T-helper 2 cell (primary cell): ENCODE results near the gene PSEN1.
"Not testable (repeated sequence)": the region's sequence is repeated elsewhere in the genome, so short reads cannot be mapped to it uniquely, and the experiment has no call there.

Source experiments
- DNase-seq, 5 experiments: peaks; one replicate each; pipeline versions ENCODE4 v3.0.0 to v3.0.0-alpha.2; 2012 to 2022

The PSEN1 gene

DNA sequence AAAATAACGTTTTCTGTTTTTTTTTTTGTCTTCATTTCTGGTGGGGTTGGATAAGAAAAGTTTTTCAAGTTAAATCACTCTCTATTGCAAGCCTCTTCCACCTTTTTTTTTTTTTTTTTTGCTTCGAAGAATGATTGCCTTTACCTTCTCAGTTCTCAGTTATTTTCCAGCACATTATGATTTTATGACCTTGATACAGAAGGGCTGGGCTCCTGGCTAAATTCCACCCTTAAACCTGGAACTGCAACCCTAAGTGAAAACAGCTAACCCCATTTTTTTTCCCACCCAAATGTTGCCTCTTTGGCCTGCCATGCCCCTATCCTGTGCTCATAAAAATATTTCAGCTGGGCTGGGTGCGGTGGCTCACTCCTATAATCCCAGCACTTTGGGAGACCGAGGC lies 31.4 kb downstream of the PSEN1 start:
- no peak for DNase-seq

DNA sequence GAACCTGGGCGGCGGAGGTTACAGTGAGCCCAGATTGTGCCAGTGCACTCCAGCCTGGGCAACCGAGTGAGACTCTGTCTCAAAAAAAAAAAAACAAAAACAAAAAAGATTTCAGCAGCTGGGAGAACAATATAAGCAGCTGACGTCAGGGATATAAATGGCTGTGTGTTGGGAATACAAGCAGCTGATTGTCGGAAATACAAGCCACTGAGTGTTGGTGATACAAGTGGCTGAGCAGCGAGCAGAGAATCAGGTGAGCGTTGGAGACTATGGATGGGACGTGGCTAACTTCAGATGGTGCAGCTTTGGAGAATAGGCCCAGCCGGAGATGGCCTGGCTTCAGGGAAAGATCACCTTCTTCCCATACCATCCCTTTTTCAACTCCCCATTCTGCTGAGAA lies 32.0 kb downstream of the PSEN1 start:
- no peak for DNase-seq

DNA sequence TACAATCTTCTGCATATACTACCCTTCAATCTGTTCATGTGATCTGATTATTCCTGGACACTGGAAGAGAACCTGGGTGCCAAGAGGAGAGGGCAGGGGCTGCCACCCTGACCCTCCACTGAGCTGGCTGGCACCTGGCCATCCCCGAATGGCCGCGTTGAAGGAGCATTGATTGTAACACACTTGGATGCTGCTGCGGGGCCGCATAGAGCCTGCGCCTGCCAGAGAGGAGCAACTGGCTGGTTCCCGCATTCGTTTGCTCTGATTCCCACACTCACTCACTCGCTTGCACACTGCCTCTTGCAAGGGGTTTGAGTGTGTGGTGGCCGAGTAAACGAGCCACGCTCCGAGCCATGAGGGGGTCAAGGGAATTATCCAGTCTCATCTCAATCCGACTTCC lies 32.4 kb downstream of the PSEN1 start:
- DNase-seq, result no peak

DNA sequence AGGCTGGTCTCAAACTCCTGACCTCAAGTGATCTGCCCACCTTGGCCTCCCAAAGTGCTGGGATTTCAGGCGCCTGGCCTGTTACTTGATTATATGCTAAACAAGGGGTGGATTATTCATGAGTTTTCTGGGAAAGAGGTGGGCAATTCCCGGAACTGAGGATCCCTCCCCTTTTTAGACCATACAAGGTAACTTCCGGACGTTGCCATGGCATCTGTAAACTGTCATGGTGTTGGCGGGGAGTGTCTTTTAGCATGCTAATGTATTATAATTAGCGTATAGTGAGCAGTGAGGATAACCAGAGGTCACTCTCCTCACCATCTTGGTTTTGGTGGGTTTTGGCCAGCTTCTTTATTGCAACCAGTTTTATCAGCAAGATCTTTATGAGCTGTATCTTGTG lies 33.5 kb downstream of the PSEN1 start:
- not testable (repeated sequence) for DNase-seq

DNA sequence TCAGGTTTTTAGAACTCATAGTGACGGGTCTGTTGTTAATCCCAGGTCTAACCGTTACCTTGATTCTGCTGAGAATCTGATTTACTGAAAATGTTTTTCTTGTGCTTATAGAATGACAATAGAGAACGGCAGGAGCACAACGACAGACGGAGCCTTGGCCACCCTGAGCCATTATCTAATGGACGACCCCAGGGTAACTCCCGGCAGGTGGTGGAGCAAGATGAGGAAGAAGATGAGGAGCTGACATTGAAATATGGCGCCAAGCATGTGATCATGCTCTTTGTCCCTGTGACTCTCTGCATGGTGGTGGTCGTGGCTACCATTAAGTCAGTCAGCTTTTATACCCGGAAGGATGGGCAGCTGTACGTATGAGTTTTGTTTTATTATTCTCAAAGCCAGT lies 34.4 kb downstream of the PSEN1 start:
- DNase-seq, result no peak

DNA sequence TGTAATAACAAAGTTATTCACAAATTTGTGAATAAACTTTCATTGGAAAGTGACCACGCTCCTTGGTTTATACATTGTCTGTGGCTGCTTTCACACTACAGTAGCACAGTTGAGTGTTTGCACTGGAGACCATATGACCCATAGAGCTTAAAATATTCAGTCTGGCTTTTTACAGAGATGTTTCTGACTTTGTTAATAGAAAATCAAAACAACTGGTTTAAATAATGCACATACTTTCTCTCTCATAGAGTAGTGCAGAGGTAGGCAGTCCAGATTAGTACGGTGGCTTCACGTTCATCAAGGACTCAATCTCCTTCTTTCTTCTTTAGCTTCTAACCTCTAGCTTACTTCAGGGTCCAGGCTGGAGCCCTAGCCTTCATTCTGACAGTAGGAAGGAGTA lies 36.2 kb downstream of the PSEN1 start:
- no peak for DNase-seq

DNA sequence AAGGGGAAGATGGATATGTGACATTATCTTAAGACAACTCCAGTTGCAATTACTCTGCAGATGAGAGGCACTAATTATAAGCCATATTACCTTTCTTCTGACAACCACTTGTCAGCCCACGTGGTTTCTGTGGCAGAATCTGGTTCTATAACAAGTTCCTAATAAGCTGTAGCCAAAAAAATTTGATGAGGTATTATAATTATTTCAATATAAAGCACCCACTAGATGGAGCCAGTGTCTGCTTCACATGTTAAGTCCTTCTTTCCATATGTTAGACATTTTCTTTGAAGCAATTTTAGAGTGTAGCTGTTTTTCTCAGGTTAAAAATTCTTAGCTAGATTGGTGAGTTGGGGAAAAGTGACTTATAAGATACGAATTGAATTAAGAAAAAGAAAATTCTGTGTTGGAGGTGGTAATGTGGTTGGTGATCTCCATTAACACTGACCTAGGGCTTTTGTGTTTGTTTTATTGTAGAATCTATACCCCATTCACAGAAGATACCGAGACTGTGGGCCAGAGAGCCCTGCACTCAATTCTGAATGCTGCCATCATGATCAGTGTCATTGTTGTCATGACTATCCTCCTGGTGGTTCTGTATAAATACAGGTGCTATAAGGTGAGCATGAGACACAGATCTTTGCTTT lies 36.9 kb downstream of the PSEN1 start:
- DNase-seq, result peak in 1 of 5 experiments; percentile 59

DNA sequence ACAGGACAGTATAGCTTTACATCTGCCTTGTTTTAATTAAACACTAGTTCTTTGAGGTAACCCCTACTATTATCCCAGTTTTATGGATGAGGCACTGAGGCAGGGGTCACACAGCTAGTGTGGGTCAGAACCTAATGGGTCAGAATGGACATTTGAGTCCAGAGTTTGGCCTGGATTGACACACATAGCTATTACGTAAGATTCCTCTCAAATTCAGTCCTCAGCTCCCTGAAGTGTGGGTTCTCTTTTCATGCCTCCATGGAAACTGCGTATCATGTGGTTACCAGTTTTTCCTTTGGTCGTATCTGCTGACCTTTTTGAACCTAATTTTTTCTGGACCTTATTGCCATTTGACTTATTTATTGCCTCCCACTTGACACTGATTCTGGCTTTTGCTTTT lies 40.4 kb downstream of the PSEN1 start:
- no peak for DNase-seq

DNA sequence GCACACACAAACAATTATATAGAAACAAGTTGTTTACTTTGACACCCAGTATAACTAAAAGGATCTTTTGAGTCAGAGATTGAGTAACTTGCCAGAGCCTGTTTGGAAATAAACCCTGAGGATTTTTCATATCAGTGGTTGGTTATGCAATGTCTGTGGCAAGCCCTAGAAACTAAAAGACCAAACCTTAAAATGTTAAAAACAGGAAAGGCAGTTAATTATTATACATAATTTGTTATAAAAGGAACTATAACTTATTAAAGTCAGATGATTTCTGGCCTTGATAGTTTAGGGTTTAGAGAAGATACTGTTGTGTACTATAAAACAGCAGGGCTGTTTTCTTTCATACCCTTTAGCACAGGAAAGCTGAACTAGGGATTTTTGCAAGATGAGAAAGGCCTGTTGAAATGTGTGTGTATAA lies 44.1 kb downstream of the PSEN1 start:
- DNase-seq, result peak in 1 of 5 experiments; percentile 28

DNA sequence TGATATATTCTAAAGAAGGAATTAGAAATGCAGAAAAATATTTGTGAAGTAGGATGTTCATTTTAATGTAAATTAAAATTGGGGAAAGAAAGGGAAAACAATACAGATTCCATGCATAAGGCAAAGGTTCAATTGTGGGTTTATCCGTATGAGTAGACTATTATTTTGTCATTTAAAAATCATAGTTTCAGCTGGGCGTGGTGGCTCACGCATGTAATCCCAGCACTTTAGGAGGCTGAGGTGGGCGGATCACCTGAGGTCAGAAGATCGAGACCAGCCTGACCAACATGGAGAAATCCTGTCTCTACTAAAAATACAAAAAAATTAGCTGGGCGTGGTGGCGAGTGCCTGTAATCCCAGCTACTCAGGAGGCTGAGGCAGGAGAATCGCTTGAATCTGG lies 44.7 kb downstream of the PSEN1 start:
- not testable (repeated sequence) for DNase-seq

DNA sequence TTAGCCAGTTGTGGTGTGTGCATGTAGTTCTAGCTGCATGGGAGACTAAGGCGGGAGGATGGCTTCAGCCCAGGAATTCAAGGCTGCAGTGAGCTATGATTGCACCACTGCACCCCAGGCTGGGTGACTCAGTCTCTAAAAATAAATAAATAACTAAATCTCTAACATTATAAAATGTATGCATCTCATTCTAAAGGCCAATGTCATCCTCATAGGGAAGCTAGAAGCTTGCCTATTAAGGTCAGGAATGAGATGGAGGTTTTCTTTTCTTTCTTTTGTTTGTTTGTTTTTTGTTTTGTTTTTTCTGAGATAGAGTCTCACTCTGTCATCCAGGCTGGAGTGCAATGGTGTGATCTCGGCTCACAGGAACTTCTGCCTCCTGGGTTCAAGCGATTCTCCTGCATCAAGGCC lies 52.2 kb downstream of the PSEN1 start:
- DNase-seq, result no peak

DNA sequence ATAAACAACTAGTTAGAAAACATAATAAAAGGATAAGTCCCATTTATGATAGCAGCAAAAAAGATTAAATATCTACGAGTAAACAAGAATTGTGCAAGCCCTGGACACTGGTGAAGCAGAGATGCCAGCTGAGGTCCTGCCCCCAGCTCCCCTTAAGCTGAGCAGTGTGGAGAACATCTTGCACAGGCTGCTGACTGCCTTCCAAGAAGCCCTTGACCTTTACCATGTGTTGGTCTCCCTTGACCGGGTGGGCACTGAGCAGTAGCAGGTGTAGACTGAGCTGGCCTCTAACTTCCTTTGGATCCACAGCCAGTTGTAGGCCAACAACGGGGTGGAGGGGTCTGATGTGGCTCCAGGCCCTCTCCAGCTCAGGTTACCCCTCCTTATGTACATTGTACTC lies 53.3 kb downstream of the PSEN1 start:
- no peak for DNase-seq

DNA sequence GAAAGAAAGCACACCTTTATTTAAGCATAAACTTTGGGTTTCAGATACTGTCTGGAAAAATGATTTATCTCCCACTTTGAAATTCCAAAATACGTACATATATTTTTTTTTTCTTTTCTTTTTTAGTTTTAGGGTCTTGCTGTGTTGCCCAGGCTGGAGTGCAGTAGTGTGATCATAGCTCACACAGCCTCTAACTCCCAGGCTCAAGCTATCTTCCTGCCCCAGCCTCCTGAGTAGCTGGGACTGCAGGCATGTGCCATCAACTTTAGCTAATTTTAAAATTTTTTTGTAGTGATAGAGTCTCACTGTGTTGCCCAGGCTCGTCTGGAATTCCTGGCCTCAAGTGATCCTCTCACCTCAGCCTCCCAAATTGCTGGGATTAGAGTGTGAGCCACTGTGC lies 55.1 kb downstream of the PSEN1 start:
- DNase-seq, result no peak

DNA sequence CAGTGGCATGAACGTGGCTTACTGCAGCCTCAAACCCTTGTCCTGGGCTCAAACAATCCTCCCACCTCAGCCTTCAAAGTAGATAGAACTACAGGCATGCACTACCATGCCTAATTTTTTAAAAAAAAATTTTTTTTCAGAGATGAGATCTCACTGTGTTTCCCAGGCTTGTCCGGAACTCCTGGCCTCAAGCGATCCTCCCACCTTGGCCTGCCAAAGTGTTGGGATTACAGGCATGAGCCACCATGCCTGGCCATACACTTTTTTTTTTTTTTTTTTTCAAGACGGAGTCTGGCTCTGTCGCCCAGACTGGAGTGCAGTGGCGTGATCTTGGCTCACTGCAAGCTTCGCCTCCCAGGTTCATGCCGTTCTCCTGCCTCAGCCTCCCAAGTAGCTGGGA lies 58.0 kb downstream of the PSEN1 start:
- not testable (repeated sequence) for DNase-seq

DNA sequence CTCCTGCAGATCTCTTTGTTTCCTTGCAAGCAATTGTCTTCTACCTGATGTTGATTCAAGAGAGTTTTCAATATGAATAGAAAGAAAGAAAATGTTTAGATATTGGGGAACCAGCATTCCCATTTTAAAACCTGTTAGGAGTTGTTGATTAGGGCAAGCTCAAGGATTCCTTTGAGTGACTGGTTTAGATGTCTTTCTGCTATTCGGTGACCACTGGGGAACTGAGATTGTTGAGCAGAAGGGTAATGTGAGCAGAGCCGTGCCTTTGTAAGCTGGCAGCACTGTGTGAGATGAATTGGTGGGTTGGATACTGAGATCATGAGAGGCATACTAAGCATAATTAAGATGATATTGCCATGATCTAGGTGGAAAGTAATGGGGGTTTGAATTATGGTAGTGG lies 61.9 kb downstream of the PSEN1 start:
- no peak for DNase-seq

DNA sequence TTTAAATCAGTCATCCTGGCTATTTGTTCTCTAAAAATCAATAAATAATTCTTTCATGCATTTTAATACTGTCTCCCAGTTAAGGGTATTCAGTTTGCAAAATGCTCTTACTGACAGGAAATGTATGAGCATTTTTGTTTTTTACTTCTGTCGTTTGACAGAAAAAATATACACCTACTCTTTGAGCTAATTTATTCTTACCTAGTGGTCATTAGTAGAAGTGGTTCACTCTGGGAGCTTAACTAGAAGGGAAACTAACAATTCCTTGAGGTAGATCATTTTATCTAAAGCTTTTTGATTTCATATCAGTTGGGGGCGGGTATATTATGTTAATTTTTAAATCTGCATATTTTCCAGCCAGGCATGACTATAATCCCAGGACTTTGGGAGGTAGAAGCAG lies 67.2 kb downstream of the PSEN1 start:
- DNase-seq, result no peak

DNA sequence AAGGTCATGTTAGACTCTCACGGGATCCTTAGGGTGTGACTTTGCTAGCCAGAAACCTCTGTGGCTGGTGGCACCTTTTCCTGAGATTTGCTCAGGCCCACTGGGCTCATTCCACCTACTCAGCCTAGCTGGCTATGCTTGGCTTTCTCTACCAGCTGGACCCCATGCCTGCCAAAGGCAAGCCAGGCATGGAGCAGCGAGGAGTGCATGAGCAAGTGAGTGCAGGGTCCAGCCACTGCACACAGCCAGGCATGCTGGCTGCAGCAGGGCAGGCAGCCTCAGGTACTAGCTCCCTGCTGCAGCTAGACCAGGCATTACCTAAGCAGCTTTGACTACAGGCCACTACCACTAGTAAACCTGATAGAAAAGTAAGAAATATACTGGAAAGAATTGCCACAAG lies 71.3 kb downstream of the PSEN1 start:
- DNase-seq, result no peak

DNA sequence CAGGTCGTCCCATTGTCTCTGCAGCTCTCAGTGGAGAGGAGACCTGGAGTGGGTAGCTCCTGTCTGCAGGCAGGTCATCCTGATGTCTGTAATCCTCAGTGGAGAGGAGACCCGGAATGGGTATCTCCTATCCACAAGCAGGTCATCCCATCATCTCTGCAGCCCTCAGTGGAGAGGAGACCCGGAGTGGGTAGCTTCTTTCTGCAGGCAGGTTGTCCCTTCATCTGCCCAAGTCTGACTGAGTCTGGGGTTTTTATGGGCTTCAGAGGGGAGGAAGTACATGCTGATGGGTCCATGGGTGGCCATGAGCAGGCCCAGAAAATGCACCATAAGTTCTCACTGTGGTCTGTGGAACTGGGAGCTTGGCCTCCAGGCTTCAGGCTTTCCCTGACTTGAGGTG lies 72.1 kb downstream of the PSEN1 start:
- peak in 1 of 5 experiments; percentile 14 for DNase-seq

DNA sequence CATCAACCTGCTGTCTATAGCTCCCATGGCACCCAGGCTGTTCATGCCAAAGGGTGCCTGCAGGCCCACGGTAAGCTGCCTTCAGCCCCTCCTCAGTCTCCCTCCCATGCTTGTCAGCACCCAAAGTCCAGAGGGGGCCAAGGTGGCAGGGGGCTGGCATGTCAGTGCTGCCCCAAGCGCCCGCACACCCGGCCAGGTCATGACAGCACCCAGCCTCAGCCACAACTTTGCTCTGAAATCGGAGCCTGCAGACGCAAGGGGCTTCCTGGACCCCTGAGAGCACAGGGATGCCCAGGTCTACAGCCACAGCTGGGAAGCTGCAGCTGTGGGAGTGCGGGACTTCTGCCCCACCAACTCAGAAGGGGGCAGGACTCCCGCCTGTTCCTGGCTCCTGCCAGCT lies 72.5 kb downstream of the PSEN1 start:
- no peak for DNase-seq

DNA sequence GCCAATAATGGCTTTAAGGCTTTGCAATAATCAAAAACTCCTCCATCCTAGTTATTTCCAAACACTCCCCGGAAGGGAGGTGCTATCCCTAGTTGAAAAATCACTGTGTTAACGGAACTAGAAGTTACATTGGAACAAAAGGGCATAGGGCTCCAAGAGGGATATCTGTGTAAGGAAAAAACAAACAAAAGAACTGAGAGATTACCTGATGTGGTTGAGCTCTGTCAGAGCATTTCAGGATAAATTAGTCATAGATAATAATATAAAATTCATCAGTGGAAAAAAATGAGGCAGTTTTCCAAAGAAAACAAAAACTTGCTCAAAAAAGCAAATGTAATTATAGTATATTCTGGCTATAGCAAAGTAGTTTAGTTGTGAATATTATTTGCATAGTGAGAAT lies 73.6 kb downstream of the PSEN1 start:
- DNase-seq, result no peak

DNA sequence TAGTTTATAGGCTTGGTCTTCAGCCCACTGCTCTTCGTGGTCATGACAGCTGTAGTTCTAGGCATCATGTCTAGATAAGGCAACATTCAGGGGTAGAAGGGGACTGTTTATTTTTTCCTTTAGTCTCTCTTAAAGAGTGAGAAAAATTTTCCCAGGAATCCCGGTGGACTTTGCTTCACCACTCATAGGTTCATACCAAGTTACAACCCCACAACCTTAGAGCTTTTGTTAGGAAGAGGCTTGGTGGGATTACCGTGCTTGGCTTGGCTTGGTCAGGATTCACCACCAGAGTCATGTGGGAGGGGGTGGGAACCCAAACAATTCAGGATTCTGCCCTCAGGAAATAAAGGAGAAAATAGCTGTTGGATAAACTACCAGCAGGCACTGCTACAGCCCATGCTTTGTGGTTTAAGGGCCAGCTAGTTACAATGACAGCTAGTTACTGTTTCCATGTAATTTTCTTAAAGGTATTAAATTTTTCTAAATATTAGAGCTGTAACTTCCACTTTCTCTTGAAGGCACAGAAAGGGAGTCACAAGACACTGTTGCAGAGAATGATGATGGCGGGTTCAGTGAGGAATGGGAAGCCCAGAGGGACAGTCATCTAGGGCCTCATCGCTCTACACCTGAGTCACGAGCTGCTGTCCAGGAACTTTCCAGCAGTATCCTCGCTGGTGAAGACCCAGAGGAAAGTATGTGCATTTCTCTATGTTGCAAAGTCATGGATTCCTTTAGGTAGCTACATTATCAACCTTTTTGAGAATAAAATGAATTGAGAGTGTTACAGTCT lies 75.1 kb downstream of the PSEN1 start:
- no peak for DNase-seq

DNA sequence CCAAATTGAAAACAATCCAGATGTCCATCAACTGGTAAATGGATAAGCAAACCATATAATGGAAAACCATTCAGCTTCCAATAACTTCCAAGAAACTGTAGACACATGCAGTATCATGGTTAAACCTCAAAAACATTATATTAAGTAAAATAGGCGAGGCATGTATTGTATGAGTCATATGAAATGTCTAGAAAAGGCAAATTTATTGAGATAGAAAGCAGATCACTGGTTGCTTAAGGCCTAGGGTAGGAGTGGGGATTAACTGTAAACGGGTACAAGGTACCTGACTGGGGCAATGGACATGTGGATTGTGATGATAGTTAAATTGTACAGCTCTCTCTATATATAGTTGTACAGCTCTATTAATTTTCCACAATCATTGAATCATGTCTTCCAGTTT lies 79.7 kb downstream of the PSEN1 start:
- no peak for DNase-seq

DNA sequence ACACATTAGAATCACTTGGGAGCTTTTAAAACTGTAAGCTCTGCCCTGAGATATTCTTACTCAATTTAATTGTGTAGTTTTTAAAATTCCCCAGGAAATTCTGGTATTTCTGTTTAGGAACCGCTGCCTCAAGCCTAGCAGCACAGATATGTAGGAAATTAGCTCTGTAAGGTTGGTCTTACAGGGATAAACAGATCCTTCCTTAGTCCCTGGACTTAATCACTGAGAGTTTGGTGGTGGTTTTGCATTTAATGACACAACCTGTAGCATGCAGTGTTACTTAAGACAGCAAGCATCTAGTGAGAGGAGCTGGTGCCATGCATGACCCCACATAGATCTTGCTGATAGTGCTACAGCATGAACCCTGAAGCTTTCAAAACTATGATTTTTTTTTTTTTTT lies 81.1 kb downstream of the PSEN1 start:
- DNase-seq, result no peak

DNA sequence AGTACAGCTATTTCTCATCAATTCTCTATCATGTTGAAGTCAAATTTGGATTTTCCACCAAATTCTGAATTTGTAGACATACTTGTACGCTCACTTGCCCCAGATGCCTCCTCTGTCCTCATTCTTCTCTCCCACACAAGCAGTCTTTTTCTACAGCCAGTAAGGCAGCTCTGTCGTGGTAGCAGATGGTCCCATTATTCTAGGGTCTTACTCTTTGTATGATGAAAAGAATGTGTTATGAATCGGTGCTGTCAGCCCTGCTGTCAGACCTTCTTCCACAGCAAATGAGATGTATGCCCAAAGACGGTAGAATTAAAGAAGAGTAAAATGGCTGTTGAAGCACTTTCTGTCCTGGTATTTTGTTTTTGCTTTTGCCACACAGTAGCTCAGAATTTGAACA lies 83.8 kb downstream of the PSEN1 start:
- DNase-seq, result no peak

DNA sequence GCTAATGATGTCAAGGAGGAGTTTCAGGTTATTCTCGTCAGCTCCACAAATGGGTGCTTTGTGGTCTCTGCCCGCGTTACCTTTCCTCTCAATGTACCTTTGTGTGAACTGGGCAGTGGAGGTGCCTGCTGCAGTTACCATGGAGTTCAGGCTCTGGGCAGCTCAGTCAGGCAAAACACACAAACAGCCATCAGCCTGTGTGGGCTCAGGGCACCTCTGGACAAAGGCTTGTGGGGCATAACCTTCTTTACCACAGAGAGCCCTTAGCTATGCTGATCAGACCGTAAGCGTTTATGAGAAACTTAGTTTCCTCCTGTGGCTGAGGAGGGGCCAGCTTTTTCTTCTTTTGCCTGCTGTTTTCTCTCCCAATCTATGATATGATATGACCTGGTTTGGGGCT lies 84.3 kb downstream of the PSEN1 start:
- DNase-seq, result no peak
